Measurements from ENCODE around the gene KCNF1. TPM values are rescaled to one million over a fixed set of nuclear protein-coding genes. Genes with fewer than 3 reads are reported as not detected.

Gene KCNF1
- total and polyA plus RNA-seq, 2 donors from 2014 or later, result 0.63 to 0.67 TPM

GRCh38 chr2:10909996-10910341, 1.8 kb upstream of the KCNF1 start:
- no peak for DNase-seq
- Histone ChIP-seq H3K9me3 (ENCODE audit: control insufficient read depth in 2 of 3, insufficient read depth in 1 of 3, low read length in 3 of 3) (no peaks in the 10 kb centered on the region), H3K9ac (ENCODE audit: low read length in 3 of 3) (no peak overlapping the region), H3K36me3 (ENCODE audit: control insufficient read depth in 2 of 3, insufficient read depth in 3 of 3, low read length in 3 of 3) (no peaks in the 10 kb centered on the region), H3K4me3 (ENCODE audit: low read length in 3 of 3) (no peak overlapping the region), H3K27me3 (ENCODE audit: control insufficient read depth, insufficient read depth, low read length) (peaks cover 8% of the 10 kb centered on the region), H3K27ac (ENCODE audit: low read depth in 2 of 2, low read length in 2 of 2) (no peak overlapping the region), H3K4me1 (ENCODE audit: control insufficient read depth in 2 of 3, insufficient read depth in 2 of 3, low read depth in 1 of 3, low read length in 3 of 3) (peaks cover 0 to 2% (median 0%) of the 10 kb centered on the region in 3 donors)
- FAIRE-seq, result no peak
- TF ChIP-seq CTCF (IDR thresholded peaks at IDR 0.05; ENCODE audit: borderline replicate concordance, extremely low read depth, insufficient read depth), result no peak
- intact Hi-C loops (cut with DNase I), result no loop called here

GRCh38 chr2:10910625-10911024, 1.1 kb upstream of the KCNF1 start:
- Histone ChIP-seq H3K36me3 (ENCODE audit: control insufficient read depth in 2 of 3, insufficient read depth in 3 of 3, low read length in 3 of 3) (no peaks in the 10 kb centered on the region), H3K9ac (ENCODE audit: low read length in 3 of 3) (no peak overlapping the region), H3K4me1 (ENCODE audit: control insufficient read depth in 2 of 3, insufficient read depth in 2 of 3, low read depth in 1 of 3, low read length in 3 of 3) (peaks cover 0 to 2% (median 0%) of the 10 kb centered on the region in 3 donors), H3K9me3 (ENCODE audit: control insufficient read depth in 2 of 3, insufficient read depth in 1 of 3, low read length in 3 of 3) (no peaks in the 10 kb centered on the region), H3K4me3 (ENCODE audit: low read length in 3 of 3) (no peak overlapping the region), H3K27me3 (ENCODE audit: control insufficient read depth, insufficient read depth, low read length) (peaks cover 8% of the 10 kb centered on the region), H3K27ac (ENCODE audit: low read depth in 2 of 2, low read length in 2 of 2) (no peak overlapping the region)
- no peak for FAIRE-seq
- no peak for DNase-seq
- no peak for TF ChIP-seq CTCF (IDR thresholded peaks at IDR 0.05; ENCODE audit: borderline replicate concordance, extremely low read depth, insufficient read depth)
- intact Hi-C loops (cut with DNase I), result no loop called here

DNA sequence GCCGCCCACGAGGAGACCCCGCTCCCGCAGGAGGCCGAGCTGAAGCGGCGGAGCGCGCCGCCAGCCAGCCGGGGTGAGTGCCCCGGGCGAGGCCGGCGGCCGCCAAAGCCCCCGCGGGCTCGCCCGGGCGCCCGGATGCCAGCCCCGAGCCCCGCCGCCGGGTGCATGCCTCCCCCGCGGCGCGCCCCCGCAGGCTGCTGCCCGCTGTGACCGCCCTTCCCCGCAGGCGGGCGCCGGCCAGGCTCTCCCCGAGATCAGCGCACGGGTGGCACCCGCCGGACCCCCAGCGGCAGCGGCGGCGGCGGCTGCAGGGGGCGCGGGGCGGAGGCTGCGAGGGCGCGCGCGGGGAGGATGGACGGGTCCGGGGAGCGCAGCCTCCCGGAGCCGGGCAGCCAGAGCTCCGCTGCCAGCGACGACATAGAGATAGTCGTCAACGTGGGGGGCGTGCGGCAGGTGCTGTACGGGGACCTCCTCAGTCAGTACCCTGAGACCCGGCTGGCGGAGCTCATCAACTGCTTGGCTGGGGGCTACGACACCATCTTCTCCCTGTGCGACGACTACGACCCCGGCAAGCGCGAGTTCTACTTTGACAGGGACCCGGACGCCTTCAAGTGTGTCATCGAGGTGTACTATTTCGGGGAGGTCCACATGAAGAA, 470 bp downstream of the KCNF1 start:
- Histone ChIP-seq H3K4me1 (ENCODE audit: control insufficient read depth in 2 of 3, insufficient read depth in 2 of 3, low read depth in 1 of 3, low read length in 3 of 3) (peaks cover 0 to 2% (median 0%) of the 10 kb centered on the region in 3 donors), H3K9ac (ENCODE audit: low read length in 3 of 3) (no peak overlapping the region), H3K36me3 (ENCODE audit: control insufficient read depth in 2 of 3, insufficient read depth in 3 of 3, low read length in 3 of 3) (no peaks in the 10 kb centered on the region), H3K27me3 (ENCODE audit: control insufficient read depth, insufficient read depth, low read length) (peaks cover 8% of the 10 kb centered on the region), H3K27ac (ENCODE audit: low read depth in 2 of 2, low read length in 2 of 2) (no peak overlapping the region), H3K9me3 (ENCODE audit: control insufficient read depth in 2 of 3, insufficient read depth in 1 of 3, low read length in 3 of 3) (no peaks in the 10 kb centered on the region), H3K4me3 (ENCODE audit: low read length in 3 of 3) (peak overlapping the region in 1 of 3 donors; percentile 37)
- TF ChIP-seq CTCF (IDR thresholded peaks at IDR 0.05; ENCODE audit: borderline replicate concordance, extremely low read depth, insufficient read depth), result no peak
- intact Hi-C loops (cut with DNase I), result no loop called here
- FAIRE-seq (no peak), DNase-seq (peak in 2 of 5 donors; percentile 19 to 67)

Data from kidney (tissue), 14 donors.